ENCODE results near the gene ERBB4. TPM values are rescaled to one million over a fixed set of nuclear protein-coding genes. Genes with fewer than 3 reads are reported as not detected.

Gene ERBB4
- polyA plus RNA-seq, 6 donors from 2014 or later: not detected

DNA sequence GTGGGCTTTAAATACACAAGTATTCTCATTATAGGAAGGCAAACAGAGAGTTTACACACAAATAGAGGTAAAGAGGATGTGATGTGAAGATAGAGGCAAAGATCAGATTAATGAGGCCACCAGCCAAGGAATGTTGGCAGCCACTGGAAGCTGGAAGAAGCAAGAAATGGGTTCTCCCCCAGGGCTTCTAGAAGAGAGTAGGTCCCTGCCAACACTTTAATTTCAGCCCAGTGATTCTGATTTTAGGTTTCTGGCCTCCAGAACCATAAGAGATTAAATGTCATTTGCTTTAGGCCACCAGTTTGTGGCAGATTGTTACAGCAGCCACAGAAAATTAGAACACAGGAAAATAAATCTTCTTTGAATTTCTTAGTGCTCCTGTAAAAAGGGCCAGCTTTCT is 1065.5 kb downstream of the ERBB4 start:
- no peak for DNase-seq
- ATAC-seq (ENCODE audit: low read depth in 2 of 2): no peak
- Mint-ChIP-seq H3K4me3 (no peak overlapping the region), H3K4me1 (no peaks in the 10 kb centered on the region), H3K9me3 (peaks cover 0 to 12% (median 0%) of the 10 kb centered on the region in 7 donors), H3K27me3 (peaks cover 0 to 2% (median 0%) of the 10 kb centered on the region in 3 donors), H3K27ac (no peak overlapping the region), H3K36me3 (no peaks in the 10 kb centered on the region)

GRCh38 chr2:211469664-211470059 is 1068.9 kb downstream of the ERBB4 start:
- Mint-ChIP-seq H3K36me3 (no peaks in the 10 kb centered on the region), H3K9me3 (peaks cover 0 to 9% (median 0%) of the 10 kb centered on the region in 7 donors), H3K4me3 (no peak overlapping the region), H3K4me1 (no peaks in the 10 kb centered on the region), H3K27ac (no peak overlapping the region), H3K27me3 (peaks cover 0 to 7% (median 0%) of the 10 kb centered on the region in 3 donors)
- no peak for DNase-seq
- ATAC-seq (ENCODE audit: low read depth in 2 of 2): no peak

GRCh38 chr2:211468877-211469663 is 1069.5 kb downstream of the ERBB4 start:
- Mint-ChIP-seq H3K4me3 (no peak overlapping the region), H3K9me3 (peaks cover 0 to 7% (median 0%) of the 10 kb centered on the region in 7 donors), H3K27me3 (peaks cover 0 to 7% (median 0%) of the 10 kb centered on the region in 3 donors), H3K27ac (no peak overlapping the region), H3K36me3 (no peaks in the 10 kb centered on the region), H3K4me1 (no peaks in the 10 kb centered on the region)
- ATAC-seq (ENCODE audit: low read depth in 2 of 2) (no peak), DNase-seq (no peak)

DNA sequence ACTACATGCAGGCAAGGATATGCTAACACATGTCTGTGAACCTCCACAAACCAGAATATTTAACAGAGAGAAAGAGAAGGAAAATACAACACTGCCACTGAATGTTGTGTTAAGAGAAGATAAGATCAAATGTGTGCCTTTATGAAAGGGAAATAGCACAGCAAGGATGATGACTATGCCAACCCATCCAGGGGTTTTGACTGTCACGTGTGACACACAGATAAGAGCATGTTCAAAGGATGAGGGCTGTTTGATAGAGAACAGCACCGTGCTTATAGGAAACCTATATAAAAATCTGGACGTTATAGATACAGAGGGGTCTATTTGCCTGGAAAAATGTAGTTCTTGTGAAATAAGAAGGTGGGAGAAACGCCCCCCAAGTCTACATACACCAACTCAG is 1070.4 kb downstream of the ERBB4 start:
- Mint-ChIP-seq H3K27ac (no peak overlapping the region), H3K4me1 (no peaks in the 10 kb centered on the region), H3K36me3 (no peaks in the 10 kb centered on the region), H3K27me3 (peaks cover 0 to 7% (median 0%) of the 10 kb centered on the region in 3 donors), H3K9me3 (peaks cover 0 to 7% (median 0%) of the 10 kb centered on the region in 7 donors), H3K4me3 (no peak overlapping the region)
- no peak for DNase-seq
- no peak for ATAC-seq (ENCODE audit: low read depth in 2 of 2)

- no peaks in the 10 kb centered on the region for H3K36me3 Mint-ChIP-seq
- H3K4me3 Mint-ChIP-seq: no peak overlapping the region
- H3K9me3 Mint-ChIP-seq: peaks cover 0 to 3% (median 0%) of the 10 kb centered on the region in 7 donors
- H3K27ac Mint-ChIP-seq: no peak overlapping the region
- no peaks in the 10 kb centered on the region for H3K4me1 Mint-ChIP-seq
- ATAC-seq (ENCODE audit: low read depth in 2 of 2): no peak
- DNase-seq: no peak
- H3K27me3 Mint-ChIP-seq: peaks cover 0 to 7% (median 0%) of the 10 kb centered on the region in 3 donors
These were observed 1075.2 kb downstream of the ERBB4 start for GRCh38 chr2:211463397-211463796.

- H3K27ac Mint-ChIP-seq: no peak overlapping the region
- no peak overlapping the region for H3K4me3 Mint-ChIP-seq
- DNase-seq: no peak
- H3K27me3 Mint-ChIP-seq: no peaks in the 10 kb centered on the region
- peaks cover 0 to 3% (median 0%) of the 10 kb centered on the region in 7 donors for H3K9me3 Mint-ChIP-seq
- H3K36me3 Mint-ChIP-seq: no peaks in the 10 kb centered on the region
- ATAC-seq (ENCODE audit: low read depth in 2 of 2): no peak
- no peaks in the 10 kb centered on the region for H3K4me1 Mint-ChIP-seq
These were observed 1079.6 kb downstream of the ERBB4 start for GRCh38 chr2:211458974-211459373.

DNA sequence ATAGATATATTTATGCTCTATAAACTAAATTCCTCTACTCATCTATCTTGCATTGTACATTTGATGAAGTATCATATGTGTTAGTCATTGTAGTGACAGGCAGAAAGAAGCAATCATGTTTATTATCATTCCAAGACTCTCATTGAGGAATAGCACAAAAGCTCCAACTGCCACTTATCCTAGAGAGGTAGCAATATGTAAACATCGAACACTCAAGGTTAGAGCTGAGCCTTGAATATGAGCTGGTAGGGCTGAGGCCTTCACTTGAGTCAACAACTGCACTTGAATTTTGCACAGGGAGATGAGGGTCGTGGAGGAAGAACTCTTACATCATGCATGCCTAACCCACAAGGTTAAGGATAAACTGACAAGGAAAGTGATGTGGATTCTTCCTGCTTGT is 1081.3 kb downstream of the ERBB4 start:
- Mint-ChIP-seq H3K4me3 (no peak overlapping the region), H3K4me1 (no peaks in the 10 kb centered on the region), H3K27ac (no peak overlapping the region), H3K9me3 (peaks cover 0 to 2% (median 0%) of the 10 kb centered on the region in 7 donors), H3K36me3 (no peaks in the 10 kb centered on the region), H3K27me3 (no peaks in the 10 kb centered on the region)
- DNase-seq: no peak
- ATAC-seq (ENCODE audit: low read depth in 2 of 2): no peak

DNA sequence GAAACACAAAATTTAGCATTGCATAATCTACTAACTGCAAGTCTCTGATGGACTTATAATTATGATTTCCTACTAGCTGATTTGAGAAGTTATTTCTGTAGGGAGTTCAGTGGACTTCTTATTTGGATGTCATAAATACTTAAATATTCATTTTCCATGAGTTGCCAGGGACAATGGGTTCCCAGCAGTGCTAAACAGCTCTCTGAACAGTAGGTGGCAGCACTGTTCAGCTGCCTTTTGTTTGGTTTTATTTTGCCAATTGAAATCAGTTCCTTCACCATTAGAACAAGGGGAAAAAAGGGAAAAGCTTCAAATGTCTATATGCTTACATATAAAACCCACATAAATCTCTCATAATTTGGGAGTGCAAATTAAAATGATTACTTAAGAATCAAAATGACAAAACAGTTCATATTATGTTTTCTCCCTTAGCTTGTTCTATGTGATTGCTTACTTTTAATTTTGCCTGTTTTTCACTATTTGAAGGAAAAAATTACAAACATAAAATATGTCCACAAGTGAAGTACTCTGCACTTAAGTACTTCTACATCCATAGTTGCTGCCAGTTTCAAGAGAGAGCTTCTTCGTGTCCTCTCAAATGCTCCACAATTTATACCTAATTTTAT is 1083.3 kb downstream of the ERBB4 start:
- H3K27me3 Mint-ChIP-seq: no peaks in the 10 kb centered on the region

GRCh38 chr2:211454679-211455078 is 1083.9 kb downstream of the ERBB4 start:
- Mint-ChIP-seq H3K27me3 (no peaks in the 10 kb centered on the region), H3K9me3 (peaks cover 0 to 2% (median 0%) of the 10 kb centered on the region in 7 donors), H3K36me3 (no peaks in the 10 kb centered on the region), H3K4me3 (no peak overlapping the region), H3K27ac (no peak overlapping the region), H3K4me1 (no peaks in the 10 kb centered on the region)
- no peak for ATAC-seq (ENCODE audit: low read depth in 2 of 2)
- no peak for DNase-seq

More for the DNA sequence above, 1083.3 kb downstream of the ERBB4 start:
- H3K4me3 Mint-ChIP-seq: no peak overlapping the region
- H3K4me1 Mint-ChIP-seq: no peaks in the 10 kb centered on the region
- peaks cover 0 to 2% (median 0%) of the 10 kb centered on the region in 7 donors for H3K9me3 Mint-ChIP-seq
- no peaks in the 10 kb centered on the region for H3K36me3 Mint-ChIP-seq
- ATAC-seq (ENCODE audit: low read depth in 2 of 2): no peak
- H3K27ac Mint-ChIP-seq: no peak overlapping the region
- DNase-seq: no peak

GRCh38 chr2:211453311-211453887 is 1085.2 kb downstream of the ERBB4 start:
- ATAC-seq (ENCODE audit: low read depth in 2 of 2) (no peak), DNase-seq (no peak)
- Mint-ChIP-seq H3K4me3 (no peak overlapping the region), H3K27ac (no peak overlapping the region), H3K4me1 (no peaks in the 10 kb centered on the region), H3K9me3 (peaks cover 0 to under 1% (median 0%) of the 10 kb centered on the region in 7 donors), H3K27me3 (no peaks in the 10 kb centered on the region), H3K36me3 (no peaks in the 10 kb centered on the region)

DNA sequence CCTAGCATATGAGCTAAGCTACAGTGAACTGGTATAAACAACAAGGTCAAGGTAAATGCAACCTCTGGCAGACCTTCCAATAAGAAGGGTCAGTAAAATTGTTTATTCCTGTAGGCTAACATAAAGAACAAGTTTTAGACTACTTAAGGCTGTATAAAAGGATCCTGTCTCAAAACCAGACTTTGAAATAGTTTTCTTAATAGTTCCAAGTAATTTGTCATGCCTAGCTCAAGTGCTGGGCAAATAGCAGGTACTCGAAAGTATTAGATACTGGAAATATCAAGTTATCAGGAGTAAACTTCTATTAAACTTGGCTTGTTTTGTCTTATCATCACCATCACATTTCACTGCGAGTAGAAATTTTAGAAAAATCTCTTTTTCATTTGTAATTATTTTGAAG is 1087.0 kb downstream of the ERBB4 start:
- Mint-ChIP-seq H3K9me3 (no peaks in the 10 kb centered on the region), H3K4me3 (no peak overlapping the region), H3K4me1 (no peaks in the 10 kb centered on the region), H3K27ac (no peak overlapping the region), H3K36me3 (no peaks in the 10 kb centered on the region), H3K27me3 (no peaks in the 10 kb centered on the region)
- ATAC-seq (ENCODE audit: low read depth in 2 of 2) (no peak), DNase-seq (no peak)

DNA sequence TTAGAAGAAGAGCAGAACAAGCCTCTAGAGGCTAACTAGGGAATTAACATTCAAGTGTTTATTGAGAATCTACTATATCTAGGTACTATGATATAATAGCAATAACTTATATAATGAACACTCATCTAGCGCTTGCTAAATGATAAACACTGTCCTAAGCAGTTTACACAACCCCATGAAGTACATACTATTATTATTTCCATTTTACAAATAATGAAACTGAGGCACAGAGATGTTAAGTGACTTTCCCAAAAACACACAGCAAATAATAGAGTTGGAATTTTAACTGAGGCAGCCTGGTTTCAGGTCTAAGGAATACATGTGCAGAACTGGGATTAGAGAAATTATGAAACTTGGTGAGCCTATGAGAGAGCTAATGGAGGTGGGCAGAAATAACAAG is 1088.8 kb downstream of the ERBB4 start:
- DNase-seq: no peak
- no peaks in the 10 kb centered on the region for H3K4me1 Mint-ChIP-seq
- ATAC-seq (ENCODE audit: low read depth in 2 of 2): no peak
- H3K9me3 Mint-ChIP-seq: no peaks in the 10 kb centered on the region
- no peak overlapping the region for H3K27ac Mint-ChIP-seq
- no peak overlapping the region for H3K4me3 Mint-ChIP-seq
- no peaks in the 10 kb centered on the region for H3K36me3 Mint-ChIP-seq
- peaks cover 0 to 4% (median 0%) of the 10 kb centered on the region in 3 donors for H3K27me3 Mint-ChIP-seq

DNA sequence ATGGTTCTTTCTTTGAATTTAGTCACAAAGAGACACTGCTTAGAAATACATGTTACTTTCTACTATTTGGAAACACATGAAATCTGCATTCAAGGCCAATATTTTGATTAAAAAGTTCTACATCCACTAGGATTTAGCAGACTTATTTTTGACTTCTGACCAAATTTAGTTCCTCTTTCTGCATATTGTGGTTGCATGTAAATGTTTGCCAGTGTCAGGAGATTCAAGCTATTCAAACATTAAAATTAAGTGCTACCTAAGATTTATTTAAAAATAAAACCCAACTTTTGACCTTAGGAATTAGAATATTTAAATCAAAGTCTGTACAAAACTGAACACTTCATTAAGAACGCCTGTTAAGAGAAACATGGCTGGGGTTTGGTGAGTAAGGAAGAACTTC is 1091.1 kb downstream of the ERBB4 start:
- Mint-ChIP-seq H3K27me3 (peaks cover 0 to 4% (median 0%) of the 10 kb centered on the region in 3 donors), H3K4me3 (no peak overlapping the region), H3K36me3 (no peaks in the 10 kb centered on the region), H3K27ac (no peak overlapping the region), H3K4me1 (no peaks in the 10 kb centered on the region), H3K9me3 (no peaks in the 10 kb centered on the region)
- no peak for DNase-seq
- ATAC-seq (ENCODE audit: low read depth in 2 of 2): no peak

- no peak for DNase-seq
- no peak overlapping the region for H3K4me3 Mint-ChIP-seq
- ATAC-seq (ENCODE audit: low read depth in 2 of 2): no peak
- H3K27ac Mint-ChIP-seq: no peak overlapping the region
- no peaks in the 10 kb centered on the region for H3K9me3 Mint-ChIP-seq
- no peaks in the 10 kb centered on the region for H3K36me3 Mint-ChIP-seq
- H3K4me1 Mint-ChIP-seq: no peaks in the 10 kb centered on the region
- peaks cover 0 to under 1% (median 0%) of the 10 kb centered on the region in 3 donors for H3K27me3 Mint-ChIP-seq
These were observed 1098.5 kb downstream of the ERBB4 start for GRCh38 chr2:211440107-211440506.

Measured in naive B cell (primary cell).